Measurements from ENCODE around the gene CASK.

Gene CASK

GRCh38 chrX:41881166-41881565 is 42.2 kb downstream of the CASK start:
- Histone ChIP-seq H3K27me3 (ENCODE audit: control insufficient read depth, low read length) (no peaks in the 10 kb centered on the region), H3K9me2 (replicated peaks; ENCODE audit: control insufficient read depth, low read length) (no peaks in the 10 kb centered on the region), H3K36me3 (ENCODE audit: control insufficient read depth, low read length) (no peaks in the 10 kb centered on the region), H3K4me3 (ENCODE audit: low read length) (no peak overlapping the region), H4K20me1 (ENCODE audit: control insufficient read depth, insufficient read depth, low read depth, low read length) (no peaks in the 10 kb centered on the region), H3K79me2 (ENCODE audit: control insufficient read depth, low read length) (peaks cover 5% of the 10 kb centered on the region; the same call in 1 of the 2 replicates), H3F3A (ENCODE audit: control insufficient read depth, insufficient read depth) (no peaks in the 10 kb centered on the region), H3K4me2 (ENCODE audit: low read length) (no peak overlapping the region), H3K4me1 (ENCODE audit: control insufficient read depth, low read length) (peaks cover 6% of the 10 kb centered on the region; the same call in 1 of the 2 replicates), H3K9me3 (ENCODE audit: control insufficient read depth, insufficient read depth, low read length) (no peaks in the 10 kb centered on the region), H3K27ac (ENCODE audit: low read depth, low read length) (no peak overlapping the region)
- TF ChIP-seq EZH2phosphoT487 (IDR thresholded peaks at IDR 0.05; ENCODE audit: borderline replicate concordance, low read length), result no peak
- no peak for TF ChIP-seq CTCF (IDR thresholded peaks at IDR 0.05; ENCODE audit: low read depth, low read length, poor library complexity, severe bottlenecking)

GRCh38 chrX:41877167-41877566 is 46.2 kb downstream of the CASK start:
- no peaks in the 10 kb centered on the region for H3K27me3 ChIP-seq (ENCODE audit: control insufficient read depth, low read length)
- no peaks in the 10 kb centered on the region for H3K9me3 ChIP-seq (ENCODE audit: control insufficient read depth, insufficient read depth, low read length)
- peaks cover 6% of the 10 kb centered on the region; the same call in 1 of the 2 replicates for H3K4me1 ChIP-seq (ENCODE audit: control insufficient read depth, low read length)
- TF ChIP-seq CTCF (IDR thresholded peaks at IDR 0.05; ENCODE audit: low read depth, low read length, poor library complexity, severe bottlenecking) (no peak), EZH2phosphoT487 (IDR thresholded peaks at IDR 0.05; ENCODE audit: borderline replicate concordance, low read length) (no peak)
- H3K36me3 ChIP-seq (ENCODE audit: control insufficient read depth, low read length), result no peaks in the 10 kb centered on the region
- no peak overlapping the region for H3K27ac ChIP-seq (ENCODE audit: low read depth, low read length)
- no peaks in the 10 kb centered on the region for H3F3A ChIP-seq (ENCODE audit: control insufficient read depth, insufficient read depth)
- no peaks in the 10 kb centered on the region for H3K9me2 ChIP-seq (replicated peaks; ENCODE audit: control insufficient read depth, low read length)
- H3K79me2 ChIP-seq (ENCODE audit: control insufficient read depth, low read length), result 0 out of 2 replicates have a peak, but pooled peaks cover 3% of the 10 kb centered on the region
- no peak overlapping the region for H3K4me2 ChIP-seq (ENCODE audit: low read length)
- H4K20me1 ChIP-seq (ENCODE audit: control insufficient read depth, insufficient read depth, low read depth, low read length), result no peaks in the 10 kb centered on the region
- H3K4me3 ChIP-seq (ENCODE audit: low read length), result no peak overlapping the region

GRCh38 chrX:41875142-41875541 is 48.2 kb downstream of the CASK start:
- no peaks in the 10 kb centered on the region for H4K20me1 ChIP-seq (ENCODE audit: control insufficient read depth, insufficient read depth, low read depth, low read length)
- no peak overlapping the region for H3K4me2 ChIP-seq (ENCODE audit: low read length)

More at GRCh38 chrX:41875142-41875541, 48.2 kb downstream of the CASK start:
- no peaks in the 10 kb centered on the region for H3K9me2 ChIP-seq (replicated peaks; ENCODE audit: control insufficient read depth, low read length)
- H3K4me1 ChIP-seq (ENCODE audit: control insufficient read depth, low read length), result peaks cover 10% of the 10 kb centered on the region
- H3F3A ChIP-seq (ENCODE audit: control insufficient read depth, insufficient read depth), result no peaks in the 10 kb centered on the region
- no peaks in the 10 kb centered on the region for H3K79me2 ChIP-seq (ENCODE audit: control insufficient read depth, low read length)
- no peak for TF ChIP-seq EZH2phosphoT487 (IDR thresholded peaks at IDR 0.05; ENCODE audit: borderline replicate concordance, low read length)
- no peak for TF ChIP-seq CTCF (IDR thresholded peaks at IDR 0.05; ENCODE audit: low read depth, low read length, poor library complexity, severe bottlenecking)
- no peak overlapping the region for H3K27ac ChIP-seq (ENCODE audit: low read depth, low read length)
- H3K36me3 ChIP-seq (ENCODE audit: control insufficient read depth, low read length), result no peaks in the 10 kb centered on the region
- H3K9me3 ChIP-seq (ENCODE audit: control insufficient read depth, insufficient read depth, low read length), result no peaks in the 10 kb centered on the region
- H3K27me3 ChIP-seq (ENCODE audit: control insufficient read depth, low read length), result no peaks in the 10 kb centered on the region
- no peak overlapping the region for H3K4me3 ChIP-seq (ENCODE audit: low read length)
